Placental pericyte (primary cell): Measurements from ENCODE around the gene HDC. TPM values are rescaled to one million over a fixed set of nuclear protein-coding genes. Genes with fewer than 3 reads are reported as not detected.

ENCODE experiments used
- small RNA-seq: library from RNA; depleted of rRNA; stranded (forward); fragments of <200 nt; gene quantifications from one replicate; pipeline ENCODE3, GENCODE V24; 2012; ENCODE audit warnings: low replicate concordance
- total RNA-seq: library from RNA; depleted of rRNA; stranded (reverse); fragments of >200 nt; gene quantifications from 2 replicates; pipeline ENCODE4 v1.2.3, GENCODE V29; 2012

HDC gene, protein sequence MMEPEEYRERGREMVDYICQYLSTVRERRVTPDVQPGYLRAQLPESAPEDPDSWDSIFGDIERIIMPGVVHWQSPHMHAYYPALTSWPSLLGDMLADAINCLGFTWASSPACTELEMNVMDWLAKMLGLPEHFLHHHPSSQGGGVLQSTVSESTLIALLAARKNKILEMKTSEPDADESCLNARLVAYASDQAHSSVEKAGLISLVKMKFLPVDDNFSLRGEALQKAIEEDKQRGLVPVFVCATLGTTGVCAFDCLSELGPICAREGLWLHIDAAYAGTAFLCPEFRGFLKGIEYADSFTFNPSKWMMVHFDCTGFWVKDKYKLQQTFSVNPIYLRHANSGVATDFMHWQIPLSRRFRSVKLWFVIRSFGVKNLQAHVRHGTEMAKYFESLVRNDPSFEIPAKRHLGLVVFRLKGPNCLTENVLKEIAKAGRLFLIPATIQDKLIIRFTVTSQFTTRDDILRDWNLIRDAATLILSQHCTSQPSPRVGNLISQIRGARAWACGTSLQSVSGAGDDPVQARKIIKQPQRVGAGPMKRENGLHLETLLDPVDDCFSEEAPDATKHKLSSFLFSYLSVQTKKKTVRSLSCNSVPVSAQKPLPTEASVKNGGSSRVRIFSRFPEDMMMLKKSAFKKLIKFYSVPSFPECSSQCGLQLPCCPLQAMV
- total RNA-seq, result not detected in 2 replicates

DNA sequence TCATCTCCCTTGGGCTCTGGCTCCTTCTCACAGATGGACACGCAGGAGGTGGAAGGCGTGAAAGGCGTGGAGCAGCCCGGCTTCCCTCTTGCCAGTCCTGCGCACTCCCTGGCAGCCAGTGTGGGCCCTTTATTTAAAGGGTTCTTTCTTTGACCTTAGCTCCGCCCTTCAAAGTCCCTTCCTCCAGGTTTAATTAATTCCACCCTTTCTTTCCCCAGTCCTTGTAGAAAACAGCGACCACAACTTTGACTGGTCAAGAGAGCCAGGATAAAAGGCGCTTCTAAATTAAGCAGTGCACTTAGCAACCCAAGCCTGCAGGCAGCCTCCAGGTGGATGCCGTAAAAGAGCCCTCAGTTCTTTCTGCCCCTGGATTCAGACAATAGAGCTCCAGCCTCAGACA, at the start of gene HDC:
Gene HDC, minus strand, starts transcription at position 107 of the 400 bp plus-strand sequence. Its CDS starts 103 bp downstream, at position 4.

Small RNAs within 50 kb of the gene (small RNA-seq; reads per million reads assigned to genes)
- gene RF00019, result not detected

Other genes starting within 250 kb of the HDC start
- gene ATP8B4, start 146.5 kb downstream of the HDC start, total RNA-seq, result 2.7 and 5.3 TPM in 2 replicates
- 0.66 TPM in 1 of 2 replicates, not detected in the other for gene SLC27A2, start 83.5 kb downstream of the HDC start, total RNA-seq
- gene GABPB1, start 89.5 kb upstream of the HDC start, total RNA-seq, result 36.5 and 78.5 TPM in 2 replicates
- gene USP8, start 158.7 kb upstream of the HDC start, total RNA-seq, result 53.8 and 59.6 TPM in 2 replicates